VCaP (cell line): ENCODE results near the gene KCNMA1.

Experiments
- H3K27ac ChIP-seq: fragments of 450-650 bp; 2 replicates; pipeline ENCODE4 v1.5.1; 2017
- CTCF ChIP-seq: fragments of 450-650 bp; conservative IDR thresholded peaks from 2 replicates; pipeline ENCODE4 v1.5.1; 2017; ENCODE audit warnings: mild to moderate bottlenecking, moderate library complexity

The KCNMA1 gene

GRCh38 chr10:77052593-77052992, 585.0 kb downstream of the KCNMA1 start:
- TF ChIP-seq CTCF: no peak
- H3K27ac ChIP-seq: no peak overlapping the region

GRCh38 chr10:77051837-77052236, 585.8 kb downstream of the KCNMA1 start:
- TF ChIP-seq CTCF: no peak
- no peak overlapping the region for H3K27ac ChIP-seq

- H3K27ac ChIP-seq: no peak overlapping the region
- TF ChIP-seq CTCF: no peak
Measured at GRCh38 chr10:77049896-77050295, 587.7 kb downstream of the KCNMA1 start.

GRCh38 chr10:77049146-77049545, 588.5 kb downstream of the KCNMA1 start:
- no peak for TF ChIP-seq CTCF
- H3K27ac ChIP-seq: no peak overlapping the region

GRCh38 chr10:77045085-77045484, 592.5 kb downstream of the KCNMA1 start:
- no peak overlapping the region for H3K27ac ChIP-seq
- TF ChIP-seq CTCF: no peak

GRCh38 chr10:77043420-77043763, 594.2 kb downstream of the KCNMA1 start:
- no peak overlapping the region for H3K27ac ChIP-seq
- TF ChIP-seq CTCF: no peak

- H3K27ac ChIP-seq: no peak overlapping the region
Measured at GRCh38 chr10:77042706-77043419, 594.7 kb downstream of the KCNMA1 start.

More at GRCh38 chr10:77042706-77043419, 594.7 kb downstream of the KCNMA1 start:
- TF ChIP-seq CTCF: no peak
